ENCODE measurements around the gene ACIN1.

Gene ACIN1

GRCh38 chr14:23105348-23105824 lies 10.4 kb upstream of the ACIN1 start:
- no peak for DNase-seq

- DNase-seq: no peak
Measured at GRCh38 chr14:23104591-23105347, 9.8 kb upstream of the ACIN1 start, which contains the start of gene CIROP. TSS of gene CIROP (minus strand) at chr14:23104989. CDS start at chr14:23104920, 69 bp downstream.

GRCh38 chr14:23104070-23104590 lies 9.2 kb upstream of the ACIN1 start:
- no peak for DNase-seq

GRCh38 chr14:23103581-23103980 lies 8.6 kb upstream of the ACIN1 start:
- DNase-seq: no peak

GRCh38 chr14:23102801-23103200 lies 7.9 kb upstream of the ACIN1 start:
- DNase-seq: no peak

GRCh38 chr14:23101986-23102625 lies 7.2 kb upstream of the ACIN1 start:
- no peak for DNase-seq

- no peak for DNase-seq
Measured at GRCh38 chr14:23101213-23101970, 6.5 kb upstream of the ACIN1 start.

GRCh38 chr14:23099212-23099861 lies 4.4 kb upstream of the ACIN1 start:
- DNase-seq: no peak

- DNase-seq: no peak
Measured at GRCh38 chr14:23097786-23098185, 2.9 kb upstream of the ACIN1 start.

GRCh38 chr14:23095196-23096108 lies 516 bp upstream of the ACIN1 start, which contains the start of gene C14orf119:
TSS of gene C14orf119 (plus strand) at chr14:23095505. CDS start at chr14:23097659, 2,154 bp downstream.
- DNase-seq: no peak

GRCh38 chr14:23093991-23094665 lies 808 bp downstream of the ACIN1 start:
- no peak for DNase-seq

GRCh38 chr14:23093526-23093925 lies 1.4 kb downstream of the ACIN1 start:
- DNase-seq: no peak

GRCh38 chr14:23093104-23093503 lies 1.8 kb downstream of the ACIN1 start:
- DNase-seq: no peak

- DNase-seq: no peak
Measured at GRCh38 chr14:23091294-23092225, 3.4 kb downstream of the ACIN1 start.

GRCh38 chr14:23090254-23090636 lies 4.7 kb downstream of the ACIN1 start:
- no peak for DNase-seq

- no peak for DNase-seq
Measured at GRCh38 chr14:23089498-23090253, 5.3 kb downstream of the ACIN1 start.

GRCh38 chr14:23086565-23086964 lies 8.4 kb downstream of the ACIN1 start:
- no peak for DNase-seq

- DNase-seq: no peak
Measured at GRCh38 chr14:23085458-23085857, 9.5 kb downstream of the ACIN1 start.

GRCh38 chr14:23080474-23080873 lies 14.5 kb downstream of the ACIN1 start:
- DNase-seq: no peak
